PFSK-1 (cell line): ENCODE measurements around the gene AKAP8L.

Experiments used
- FOXP2 ChIP-seq: optimal IDR thresholded peaks from 2 replicates; pipeline ENCODE3; 2011; ENCODE audit warnings: borderline replicate concordance, control low read depth, inconsistent platforms; ENCODE audit not compliant: insufficient read depth; ENCODE audit errors: extremely low read length, extremely low read depth
- POLR2AphosphoS5 ChIP-seq: IDR thresholded peaks from 2 replicates; pipeline ENCODE4 v1.6.1; 2012; ENCODE audit warnings: low read depth, mild to moderate bottlenecking, control low read depth, low read length, moderate library complexity
- SIN3A ChIP-seq: IDR thresholded peaks from 2 replicates; pipeline ENCODE4 v1.6.1; 2012; ENCODE audit warnings: mild to moderate bottlenecking, low read length, moderate library complexity, borderline replicate concordance; ENCODE audit not compliant: insufficient read depth
- TAF1 ChIP-seq: IDR thresholded peaks from 2 replicates; pipeline ENCODE4 v1.6.1; 2012; ENCODE audit warnings: low read length, control low read depth, borderline replicate concordance; ENCODE audit not compliant: insufficient read depth
- TF ChIP-seq, protein P1 (sequence below), 2 experiments: IDR thresholded peaks; 2 replicates each; pipeline versions ENCODE4 v1.6.1 to v1.8.0; 2011 to 2012; ENCODE audit warnings: low read depth in 2 of 2, low read length in 2 of 2, control low read depth in 1 of 2, inconsistent platforms in 1 of 2, mild to moderate bottlenecking in 1 of 2, moderate library complexity in 1 of 2; ENCODE audit not compliant: insufficient read depth in 1 of 2

The AKAP8L gene

DNA sequence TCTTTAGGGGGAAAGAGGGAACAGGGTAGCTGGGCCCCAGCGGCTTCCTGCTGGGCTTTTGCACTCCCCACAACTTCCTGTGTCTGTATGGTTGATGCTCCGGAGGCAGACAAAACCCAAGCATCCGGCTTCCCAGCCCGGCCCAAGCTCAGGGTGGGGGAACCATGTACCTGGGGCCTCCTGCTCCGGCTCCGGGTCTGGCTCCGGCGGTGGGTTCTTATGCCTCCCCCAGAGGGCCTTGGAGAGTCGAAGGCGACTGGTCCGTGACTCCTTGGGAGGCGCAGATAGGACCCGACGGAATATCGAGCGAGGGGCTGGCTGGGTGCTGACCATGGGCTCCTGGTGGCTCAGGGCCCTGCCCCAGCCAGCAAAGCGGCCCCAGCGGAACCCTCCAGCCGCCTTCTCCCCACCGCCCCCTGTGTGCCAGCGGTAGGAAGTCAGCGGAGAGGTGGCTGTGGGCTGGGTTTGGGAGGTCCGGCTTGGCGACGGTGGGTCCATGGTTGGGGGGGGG, 45.1 kb upstream of the AKAP8L start:
- TF ChIP-seq POLR2AphosphoS5: no peak
- no peak for TF ChIP-seq TAF1
- TF ChIP-seq FOXP2: no peak
- TF ChIP-seq SIN3A: no peak
- TF ChIP-seq, protein P1, sequence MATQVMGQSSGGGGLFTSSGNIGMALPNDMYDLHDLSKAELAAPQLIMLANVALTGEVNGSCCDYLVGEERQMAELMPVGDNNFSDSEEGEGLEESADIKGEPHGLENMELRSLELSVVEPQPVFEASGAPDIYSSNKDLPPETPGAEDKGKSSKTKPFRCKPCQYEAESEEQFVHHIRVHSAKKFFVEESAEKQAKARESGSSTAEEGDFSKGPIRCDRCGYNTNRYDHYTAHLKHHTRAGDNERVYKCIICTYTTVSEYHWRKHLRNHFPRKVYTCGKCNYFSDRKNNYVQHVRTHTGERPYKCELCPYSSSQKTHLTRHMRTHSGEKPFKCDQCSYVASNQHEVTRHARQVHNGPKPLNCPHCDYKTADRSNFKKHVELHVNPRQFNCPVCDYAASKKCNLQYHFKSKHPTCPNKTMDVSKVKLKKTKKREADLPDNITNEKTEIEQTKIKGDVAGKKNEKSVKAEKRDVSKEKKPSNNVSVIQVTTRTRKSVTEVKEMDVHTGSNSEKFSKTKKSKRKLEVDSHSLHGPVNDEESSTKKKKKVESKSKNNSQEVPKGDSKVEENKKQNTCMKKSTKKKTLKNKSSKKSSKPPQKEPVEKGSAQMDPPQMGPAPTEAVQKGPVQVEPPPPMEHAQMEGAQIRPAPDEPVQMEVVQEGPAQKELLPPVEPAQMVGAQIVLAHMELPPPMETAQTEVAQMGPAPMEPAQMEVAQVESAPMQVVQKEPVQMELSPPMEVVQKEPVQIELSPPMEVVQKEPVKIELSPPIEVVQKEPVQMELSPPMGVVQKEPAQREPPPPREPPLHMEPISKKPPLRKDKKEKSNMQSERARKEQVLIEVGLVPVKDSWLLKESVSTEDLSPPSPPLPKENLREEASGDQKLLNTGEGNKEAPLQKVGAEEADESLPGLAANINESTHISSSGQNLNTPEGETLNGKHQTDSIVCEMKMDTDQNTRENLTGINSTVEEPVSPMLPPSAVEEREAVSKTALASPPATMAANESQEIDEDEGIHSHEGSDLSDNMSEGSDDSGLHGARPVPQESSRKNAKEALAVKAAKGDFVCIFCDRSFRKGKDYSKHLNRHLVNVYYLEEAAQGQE (IDR thresholded peaks at IDR 0.05; ENCODE audit: insufficient read depth in 1 of 2, low read depth in 2 of 2, low read length in 2 of 2): no peak

DNA sequence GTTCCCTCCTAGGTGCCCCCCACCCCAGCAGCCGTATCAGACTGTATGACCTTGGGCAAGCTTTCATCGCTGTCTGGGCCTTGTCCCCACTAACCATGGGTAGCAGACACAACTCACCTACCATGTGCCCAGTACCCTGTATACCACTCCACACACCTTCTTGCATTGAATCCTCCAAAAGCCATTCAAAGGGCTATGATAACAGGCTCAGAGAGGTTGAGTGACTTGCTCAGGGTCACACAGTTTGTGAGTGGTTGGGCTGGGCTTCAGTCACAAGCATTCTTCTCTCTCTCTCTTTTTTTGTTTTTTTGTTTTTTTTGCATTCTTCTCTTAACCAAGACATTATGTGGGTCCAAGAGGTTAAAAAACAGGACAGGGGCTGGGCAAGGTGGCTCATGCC, 42.9 kb upstream of the AKAP8L start:
- no peak for TF ChIP-seq FOXP2
- TF ChIP-seq SIN3A: no peak
- TF ChIP-seq POLR2AphosphoS5: no peak
- TF ChIP-seq TAF1: no peak
- TF ChIP-seq, protein P1 (IDR thresholded peaks at IDR 0.05; ENCODE audit: insufficient read depth in 1 of 2, low read depth in 2 of 2, low read length in 2 of 2): no peak

DNA sequence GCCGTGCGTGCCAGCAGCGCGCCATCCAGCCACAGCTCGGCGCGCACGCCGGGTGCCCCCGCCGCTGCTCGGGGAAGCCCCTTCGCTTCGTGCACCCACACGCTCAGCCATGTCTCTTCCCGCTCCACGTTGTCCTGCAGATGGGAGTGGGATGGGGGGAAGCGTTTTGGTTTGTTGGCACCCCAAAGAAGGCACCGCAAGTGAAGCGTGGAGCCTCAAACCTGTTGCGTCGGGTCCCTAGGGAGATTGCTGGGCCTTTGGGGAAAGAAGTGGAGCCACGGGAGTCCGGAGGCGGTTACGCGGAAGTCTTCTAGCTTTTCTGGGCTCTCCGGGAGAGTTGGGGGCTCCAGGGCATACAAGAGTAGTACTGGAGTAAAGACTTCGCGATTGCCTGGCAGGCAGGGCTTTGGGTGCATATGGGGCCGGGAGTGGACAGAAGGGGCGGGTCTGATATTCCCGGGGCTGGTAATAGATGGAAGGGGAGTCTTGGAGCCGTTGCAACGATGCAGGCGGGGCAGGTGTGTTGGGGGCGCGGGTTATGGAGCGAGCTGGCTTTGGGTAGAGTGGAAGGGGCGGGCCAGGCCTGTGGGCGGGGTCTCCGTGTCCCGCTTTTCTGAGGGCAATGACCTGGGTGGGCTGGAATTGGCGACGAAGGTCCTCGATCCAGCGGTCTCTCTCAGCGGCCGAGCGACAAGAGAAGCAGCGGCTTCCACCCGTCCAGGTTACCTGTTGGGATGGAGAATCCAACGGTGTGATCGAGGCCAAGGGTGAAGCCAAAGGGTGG, 39.1 kb upstream of the AKAP8L start:
- TF ChIP-seq FOXP2 (no peak), POLR2AphosphoS5 (no peak), TAF1 (no peak), SIN3A (no peak)
- TF ChIP-seq, protein P1 (IDR thresholded peaks at IDR 0.05; ENCODE audit: insufficient read depth in 1 of 2, low read depth in 2 of 2, low read length in 2 of 2): no peak

DNA sequence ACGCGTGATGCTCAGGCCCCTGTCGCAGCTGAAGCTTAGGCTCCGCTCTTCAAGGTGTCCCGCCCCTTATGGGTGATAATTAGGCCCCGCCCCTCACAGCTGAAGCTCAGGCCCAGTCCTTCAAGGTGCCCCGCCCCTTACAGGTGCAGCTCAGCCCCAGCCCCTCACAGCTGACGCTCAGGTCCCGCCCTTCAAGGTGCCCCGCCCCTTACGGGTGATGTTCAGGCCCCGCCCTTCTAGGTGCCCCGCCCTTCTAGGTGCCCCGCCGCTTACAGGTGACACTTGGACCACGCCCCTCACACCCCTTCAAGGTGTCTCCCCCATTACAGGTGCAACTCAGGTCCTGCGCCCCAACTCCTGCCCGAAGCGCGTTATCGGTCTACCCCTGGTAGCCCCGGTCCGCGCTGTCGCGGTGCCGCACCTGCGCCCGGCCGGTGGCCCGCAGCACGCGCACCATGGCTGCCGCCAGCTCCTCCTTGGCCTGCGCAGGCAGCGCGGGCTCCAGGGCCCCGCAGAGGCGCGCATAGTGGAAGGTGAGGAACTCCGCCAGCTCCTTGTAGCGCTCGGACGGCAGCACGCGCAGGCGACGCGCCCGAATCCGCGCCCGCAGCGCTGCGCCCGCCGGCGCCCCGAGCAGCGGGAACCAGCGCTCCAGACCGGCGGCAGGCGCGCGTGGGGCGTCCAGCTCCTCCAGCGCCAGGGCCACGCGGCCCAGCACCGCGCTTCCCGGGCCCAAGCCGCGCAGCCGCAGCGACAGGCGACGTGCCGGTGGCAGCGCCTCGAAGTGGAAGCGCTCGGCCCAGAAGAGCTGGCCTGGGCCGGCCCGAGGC, 38.3 kb upstream of the AKAP8L start:
- TF ChIP-seq TAF1 (no peak), POLR2AphosphoS5 (no peak), SIN3A (no peak), FOXP2 (no peak)
- TF ChIP-seq, protein P1 (IDR thresholded peaks at IDR 0.05; ENCODE audit: insufficient read depth in 1 of 2, low read depth in 2 of 2, low read length in 2 of 2): no peak
